ENCODE measurements around the gene NISCH. TPM values are rescaled to one million over a fixed set of nuclear protein-coding genes. Genes with fewer than 3 reads are reported as not detected.

Gene NISCH
- total RNA-seq, 2 donors from 2014 or later: 95.9 to 124 TPM

DNA sequence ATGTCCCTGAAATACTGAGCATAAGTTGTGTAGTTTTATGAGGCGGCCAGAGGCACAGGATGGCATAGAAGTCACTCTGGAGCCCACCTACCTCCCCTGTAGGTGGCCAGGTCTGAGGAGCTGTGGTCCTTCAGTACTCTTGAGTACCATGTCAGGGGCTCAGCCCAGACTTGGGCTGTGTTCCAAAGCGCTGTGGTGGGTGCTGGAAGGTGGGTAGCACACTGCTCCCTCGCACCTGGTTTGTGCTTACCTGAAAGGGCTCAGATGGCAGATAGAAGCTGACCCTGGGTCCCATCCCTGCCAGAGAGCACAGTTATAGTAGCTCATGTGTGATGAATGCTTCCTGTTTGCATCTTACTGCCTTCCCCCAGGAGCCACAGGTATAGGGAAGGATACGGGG, 15.5 kb downstream of the NISCH start:
- no peak for DNase-seq (ENCODE audit: low spot score)
- Histone ChIP-seq H3K36me3 (peaks cover 33% of the 10 kb centered on the region), H3K4me1 (ENCODE audit: control insufficient read depth in 1 of 2, low read depth in 2 of 2) (peaks cover 0 to 4% of the 10 kb centered on the region in 2 donors), H3K9me3 (no peaks in the 10 kb centered on the region), H3K4me3 (no peak overlapping the region), H3K27me3 (replicated peaks; ENCODE audit: insufficient read depth) (no peaks in the 10 kb centered on the region), H3K27ac (no peak overlapping the region)
- no peak for ATAC-seq (ENCODE audit: insufficient number of reproducible peaks, low FRiP score, low read depth)
- TF ChIP-seq, protein P1, sequence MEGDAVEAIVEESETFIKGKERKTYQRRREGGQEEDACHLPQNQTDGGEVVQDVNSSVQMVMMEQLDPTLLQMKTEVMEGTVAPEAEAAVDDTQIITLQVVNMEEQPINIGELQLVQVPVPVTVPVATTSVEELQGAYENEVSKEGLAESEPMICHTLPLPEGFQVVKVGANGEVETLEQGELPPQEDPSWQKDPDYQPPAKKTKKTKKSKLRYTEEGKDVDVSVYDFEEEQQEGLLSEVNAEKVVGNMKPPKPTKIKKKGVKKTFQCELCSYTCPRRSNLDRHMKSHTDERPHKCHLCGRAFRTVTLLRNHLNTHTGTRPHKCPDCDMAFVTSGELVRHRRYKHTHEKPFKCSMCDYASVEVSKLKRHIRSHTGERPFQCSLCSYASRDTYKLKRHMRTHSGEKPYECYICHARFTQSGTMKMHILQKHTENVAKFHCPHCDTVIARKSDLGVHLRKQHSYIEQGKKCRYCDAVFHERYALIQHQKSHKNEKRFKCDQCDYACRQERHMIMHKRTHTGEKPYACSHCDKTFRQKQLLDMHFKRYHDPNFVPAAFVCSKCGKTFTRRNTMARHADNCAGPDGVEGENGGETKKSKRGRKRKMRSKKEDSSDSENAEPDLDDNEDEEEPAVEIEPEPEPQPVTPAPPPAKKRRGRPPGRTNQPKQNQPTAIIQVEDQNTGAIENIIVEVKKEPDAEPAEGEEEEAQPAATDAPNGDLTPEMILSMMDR (IDR thresholded peaks at IDR 0.05): no peak

DNA sequence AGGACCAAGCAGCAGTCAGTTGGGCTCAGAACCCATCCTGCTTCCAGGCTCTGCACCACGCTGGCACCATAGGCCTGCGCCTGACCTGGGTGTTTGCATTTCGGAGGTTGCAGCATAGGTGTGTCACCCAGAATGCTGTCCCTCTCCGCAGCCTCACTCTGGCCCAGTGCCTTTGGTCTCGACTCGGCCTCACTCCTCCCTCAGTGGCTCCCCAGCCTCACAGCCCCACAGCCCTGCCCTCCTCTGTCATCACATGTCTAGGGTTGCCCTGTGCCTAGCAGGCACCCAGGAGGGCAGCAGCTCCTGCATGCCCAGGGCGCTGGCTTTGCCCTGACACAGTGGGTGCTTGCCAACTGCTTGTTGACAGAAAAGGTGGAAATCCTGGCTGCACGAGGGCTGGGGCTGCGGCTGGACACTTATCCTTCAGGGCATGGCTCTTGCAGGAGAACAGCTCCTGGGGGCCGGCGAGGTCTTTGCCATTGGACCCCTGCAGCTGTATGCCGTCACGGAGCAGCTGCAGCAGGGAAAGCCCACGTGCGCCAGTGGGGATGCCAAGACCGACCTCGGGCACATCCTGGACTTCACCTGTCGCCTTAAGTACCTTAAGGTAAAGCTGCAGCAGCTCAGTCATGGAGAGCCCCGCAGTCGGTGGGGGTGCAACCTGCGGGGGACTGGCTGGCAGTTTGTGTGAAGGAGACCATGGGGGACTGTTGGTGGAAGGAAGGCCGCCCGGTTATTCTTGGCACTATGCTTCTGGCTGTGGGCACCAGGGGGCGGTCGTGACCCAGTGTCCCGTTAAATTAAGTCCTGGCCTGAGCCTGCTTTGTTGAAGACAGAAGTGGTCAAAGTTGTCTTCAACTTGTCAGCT, 16.2 kb downstream of the NISCH start:
- DNase-seq (ENCODE audit: low spot score): no peak
- Histone ChIP-seq H3K36me3 (peaks cover 38% of the 10 kb centered on the region), H3K4me1 (ENCODE audit: control insufficient read depth in 1 of 2, low read depth in 2 of 2) (peaks cover 0 to 4% of the 10 kb centered on the region in 2 donors), H3K27ac (no peak overlapping the region), H3K4me3 (no peak overlapping the region), H3K9me3 (no peaks in the 10 kb centered on the region), H3K27me3 (replicated peaks; ENCODE audit: insufficient read depth) (no peaks in the 10 kb centered on the region)
- ATAC-seq (ENCODE audit: insufficient number of reproducible peaks, low FRiP score, low read depth): no peak
- TF ChIP-seq, protein P1 (IDR thresholded peaks at IDR 0.05): peak; percentile 68

DNA sequence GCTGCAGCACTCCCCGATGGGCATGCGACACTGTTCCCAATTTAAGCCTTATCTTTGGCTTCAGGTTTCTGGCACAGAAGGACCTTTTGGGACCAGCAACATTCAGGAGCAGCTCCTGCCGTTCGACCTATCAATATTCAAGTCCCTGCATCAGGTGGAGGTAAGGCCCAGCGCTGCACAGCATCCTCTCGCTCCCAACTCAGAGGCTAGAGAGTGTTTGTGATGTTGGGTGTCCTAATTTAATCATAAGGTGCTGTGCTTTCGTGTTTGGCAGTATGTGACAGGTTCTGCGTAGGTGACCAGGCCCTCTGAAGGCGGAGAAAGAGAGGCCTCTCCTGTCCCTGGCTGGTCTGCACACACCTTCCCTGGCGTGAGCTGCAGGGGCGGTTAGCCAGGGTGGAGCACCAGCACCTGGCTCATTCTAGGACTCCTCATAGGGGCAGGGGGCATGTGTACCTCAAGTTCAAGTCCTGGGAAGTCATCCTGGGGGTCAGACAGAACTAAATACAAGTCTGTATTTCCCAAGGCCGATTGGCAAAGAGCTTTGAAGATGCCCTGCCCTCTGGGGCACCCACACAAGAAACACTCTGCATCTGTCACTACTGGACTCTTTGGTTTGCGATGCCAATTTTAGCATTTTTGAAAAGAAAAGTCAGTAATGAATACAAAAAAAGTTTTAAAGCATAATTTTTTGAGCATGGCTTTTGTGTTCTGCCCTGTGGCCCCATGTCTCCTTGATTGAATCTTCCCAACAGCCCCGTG, 17.0 kb downstream of the NISCH start:
- no peaks in the 10 kb centered on the region for H3K9me3 ChIP-seq
- H3K4me1 ChIP-seq (ENCODE audit: control insufficient read depth in 1 of 2, low read depth in 2 of 2): peaks cover 0 to 4% of the 10 kb centered on the region in 2 donors
- no peak overlapping the region for H3K27ac ChIP-seq
- H3K27me3 ChIP-seq (replicated peaks; ENCODE audit: insufficient read depth): no peaks in the 10 kb centered on the region
- TF ChIP-seq, protein P1 (IDR thresholded peaks at IDR 0.05): no peak
- ATAC-seq (ENCODE audit: insufficient number of reproducible peaks, low FRiP score, low read depth) (no peak), DNase-seq (ENCODE audit: low spot score) (no peak)
- peaks cover 47% of the 10 kb centered on the region for H3K36me3 ChIP-seq
- H3K4me3 ChIP-seq: no peak overlapping the region

- Histone ChIP-seq H3K9me3 (no peaks in the 10 kb centered on the region), H3K27ac (no peak overlapping the region), H3K27me3 (replicated peaks; ENCODE audit: insufficient read depth) (no peaks in the 10 kb centered on the region), H3K36me3 (peaks cover 52% of the 10 kb centered on the region), H3K4me3 (no peak overlapping the region), H3K4me1 (ENCODE audit: control insufficient read depth in 1 of 2, low read depth in 2 of 2) (peaks cover 0 to 4% of the 10 kb centered on the region in 2 donors)
- TF ChIP-seq, protein P1 (IDR thresholded peaks at IDR 0.05): no peak
- ATAC-seq (ENCODE audit: insufficient number of reproducible peaks, low FRiP score, low read depth) (no peak), DNase-seq (ENCODE audit: low spot score) (no peak)
Observed at GRCh38 chr3:52473026-52473425, 17.6 kb downstream of the NISCH start.
